SK-N-SH treated with all-trans-retinoic acid at 6 μM for 48 hours (cell line): Measurements from ENCODE around the gene TUT7.

Source experiments
- ISL1 ChIP-seq: fragments of 250-450 bp; sonication (Bioruptor Pico); IDR thresholded peaks from 2 replicates; pipeline ENCODE4 v2.1.2; 2022; ENCODE audit warnings: mild to moderate bottlenecking, moderate library complexity
- PATZ1 ChIP-seq: fragments of 250-450 bp; sonication (Bioruptor Pico); IDR thresholded peaks from 2 replicates; pipeline ENCODE4 v1.8.0; 2020; ENCODE audit warnings: mild to moderate bottlenecking, moderate library complexity, borderline replicate concordance
- PPARA ChIP-seq: fragments of 250-450 bp; sonication (Bioruptor Pico); IDR thresholded peaks from 2 replicates; pipeline ENCODE4 v1.5.0; 2020; ENCODE audit warnings: mild to moderate bottlenecking, borderline replicate concordance
- RARB ChIP-seq: fragments of 250-450 bp; sonication (Bioruptor Pico); IDR thresholded peaks from 2 replicates; pipeline ENCODE4 v1.8.0; 2021; ENCODE audit warnings: mild to moderate bottlenecking, moderate library complexity
- ZC3H10 ChIP-seq: fragments of 250-450 bp; sonication (Bioruptor Pico); IDR thresholded peaks from 2 replicates; pipeline ENCODE4 v1.5.1; 2021; ENCODE audit warnings: mild to moderate bottlenecking, moderate library complexity
- TF ChIP-seq, protein P1 (sequence below): fragments of 250-450 bp; sonication (Bioruptor Pico); IDR thresholded peaks from 2 replicates; pipeline ENCODE4 v1.8.0; 2021; ENCODE audit warnings: low read depth, mild to moderate bottlenecking, moderate library complexity, borderline replicate concordance

- no peak for TF ChIP-seq RARB (CRISPR knock-in tag)
- TF ChIP-seq, protein P1, sequence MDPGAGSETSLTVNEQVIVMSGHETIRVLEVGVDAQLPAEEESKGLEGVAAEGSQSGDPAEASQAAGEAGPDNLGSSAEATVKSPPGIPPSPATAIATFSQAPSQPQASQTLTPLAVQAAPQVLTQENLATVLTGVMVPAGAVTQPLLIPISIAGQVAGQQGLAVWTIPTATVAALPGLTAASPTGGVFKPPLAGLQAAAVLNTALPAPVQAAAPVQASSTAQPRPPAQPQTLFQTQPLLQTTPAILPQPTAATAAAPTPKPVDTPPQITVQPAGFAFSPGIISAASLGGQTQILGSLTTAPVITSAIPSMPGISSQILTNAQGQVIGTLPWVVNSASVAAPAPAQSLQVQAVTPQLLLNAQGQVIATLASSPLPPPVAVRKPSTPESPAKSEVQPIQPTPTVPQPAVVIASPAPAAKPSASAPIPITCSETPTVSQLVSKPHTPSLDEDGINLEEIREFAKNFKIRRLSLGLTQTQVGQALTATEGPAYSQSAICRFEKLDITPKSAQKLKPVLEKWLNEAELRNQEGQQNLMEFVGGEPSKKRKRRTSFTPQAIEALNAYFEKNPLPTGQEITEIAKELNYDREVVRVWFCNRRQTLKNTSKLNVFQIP (CRISPR knock-in tag) = no peak
- no peak for TF ChIP-seq ISL1
- peak; percentile 63; the same call in 1 of the 2 replicates for TF ChIP-seq PATZ1 (CRISPR knock-in tag)
- TF ChIP-seq PPARA (CRISPR knock-in tag) = no peak
- TF ChIP-seq ZC3H10 (CRISPR knock-in tag) = no peak
These were observed 71.9 kb downstream of the TUT7 start, which contains the start of gene ISCA1 for GRCh38 chr9:86282077-86282978.
